Measurements from ENCODE around the gene CHST4. TPM values are rescaled to one million over a fixed set of nuclear protein-coding genes. Genes with fewer than 3 reads are reported as not detected.
"Not testable (repeated sequence)": the region's sequence is repeated elsewhere in the genome, so short reads cannot be mapped to it uniquely, and the experiment has no call there.

Gene CHST4
- total RNA-seq, 1 experiment from 2014 or later, result not detected

DNA sequence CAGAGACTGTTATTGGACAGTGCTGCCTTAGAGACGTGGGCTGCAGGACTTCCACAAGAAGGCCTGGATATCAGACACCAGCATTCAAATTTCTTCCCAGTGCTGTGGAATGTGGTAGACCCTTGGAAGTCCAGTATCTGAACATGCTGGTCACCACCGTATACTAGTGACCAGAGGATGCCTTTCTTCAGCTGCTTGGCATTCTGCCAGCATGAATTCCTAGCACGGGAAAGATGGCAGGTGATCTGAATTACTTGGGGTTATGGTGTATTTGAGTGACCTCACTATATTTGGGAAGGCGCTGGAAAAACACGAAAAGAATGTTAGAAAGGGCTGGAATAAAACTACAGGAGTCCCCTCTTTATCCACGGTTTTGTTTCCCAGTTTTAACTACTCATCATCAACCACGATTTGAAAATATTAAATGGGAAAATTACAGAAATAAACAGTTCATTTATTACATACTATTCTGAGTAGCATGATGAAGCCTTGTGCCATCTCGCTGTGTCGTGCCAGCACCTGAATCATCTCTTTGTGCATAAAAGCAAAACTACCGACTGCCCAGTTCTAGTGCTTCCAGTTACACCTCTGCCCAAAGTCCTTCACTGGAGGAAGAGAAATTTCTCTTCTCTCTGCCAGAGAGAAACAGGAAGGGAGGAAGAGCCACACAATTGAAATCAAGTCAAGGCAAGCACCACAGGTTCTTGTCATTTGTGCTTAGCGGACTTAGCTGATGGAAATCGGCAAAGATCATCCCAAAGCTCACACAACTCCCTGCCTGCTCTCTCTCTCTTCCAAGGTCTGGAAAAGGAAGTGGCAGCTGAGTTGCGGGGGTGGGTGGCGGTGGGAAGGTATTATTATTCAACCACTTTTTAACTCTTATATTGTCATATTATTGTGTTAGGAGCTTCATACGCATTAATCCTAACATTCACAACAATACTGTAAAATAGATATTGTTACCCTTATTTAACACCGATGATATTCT, 1.4 kb upstream of the CHST4 start:
- no peak for DNase-seq (ENCODE audit: low read depth)

DNA sequence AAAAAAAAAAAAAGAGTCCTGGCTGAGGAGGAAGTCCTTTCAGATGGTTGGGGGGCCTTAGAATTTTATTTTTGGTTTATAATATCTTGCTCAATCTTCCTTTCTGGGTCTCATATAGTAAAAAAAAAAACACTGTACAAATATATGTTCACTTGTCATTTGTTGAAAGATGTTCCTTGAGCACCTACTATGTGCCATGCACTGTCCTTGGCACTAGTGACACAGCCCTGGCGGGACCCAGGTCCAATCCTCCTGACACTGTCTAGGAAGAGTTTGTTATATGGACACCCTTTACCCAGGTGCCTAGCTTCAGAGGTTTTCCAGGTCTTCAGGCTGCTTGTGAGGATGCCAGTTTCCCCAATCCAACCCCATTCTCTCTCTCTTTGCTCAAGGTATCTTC, 2.0 kb downstream of the CHST4 start:
- no peak for DNase-seq (ENCODE audit: low read depth)

- DNase-seq (ENCODE audit: low read depth), result no peak
These were observed 2.6 kb downstream of the CHST4 start for GRCh38 chr16:71528863-71529262.

- no peak for DNase-seq (ENCODE audit: low read depth)
These were observed 6.1 kb downstream of the CHST4 start for GRCh38 chr16:71532366-71532765.

DNA sequence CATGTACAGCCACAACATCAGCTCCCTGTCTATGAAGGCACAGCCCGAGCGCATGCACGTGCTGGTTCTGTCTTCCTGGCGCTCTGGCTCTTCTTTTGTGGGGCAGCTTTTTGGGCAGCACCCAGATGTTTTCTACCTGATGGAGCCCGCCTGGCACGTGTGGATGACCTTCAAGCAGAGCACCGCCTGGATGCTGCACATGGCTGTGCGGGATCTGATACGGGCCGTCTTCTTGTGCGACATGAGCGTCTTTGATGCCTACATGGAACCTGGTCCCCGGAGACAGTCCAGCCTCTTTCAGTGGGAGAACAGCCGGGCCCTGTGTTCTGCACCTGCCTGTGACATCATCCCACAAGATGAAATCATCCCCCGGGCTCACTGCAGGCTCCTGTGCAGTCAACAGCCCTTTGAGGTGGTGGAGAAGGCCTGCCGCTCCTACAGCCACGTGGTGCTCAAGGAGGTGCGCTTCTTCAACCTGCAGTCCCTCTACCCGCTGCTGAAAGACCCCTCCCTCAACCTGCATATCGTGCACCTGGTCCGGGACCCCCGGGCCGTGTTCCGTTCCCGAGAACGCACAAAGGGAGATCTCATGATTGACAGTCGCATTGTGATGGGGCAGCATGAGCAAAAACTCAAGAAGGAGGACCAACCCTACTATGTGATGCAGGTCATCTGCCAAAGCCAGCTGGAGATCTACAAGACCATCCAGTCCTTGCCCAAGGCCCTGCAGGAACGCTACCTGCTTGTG, 10.7 kb downstream of the CHST4 start:
- no peak for DNase-seq (ENCODE audit: low read depth)

GRCh38 chr16:71537643-71538042, 11.4 kb downstream of the CHST4 start:
- peak; percentile 38 for DNase-seq (ENCODE audit: low read depth)

DNA sequence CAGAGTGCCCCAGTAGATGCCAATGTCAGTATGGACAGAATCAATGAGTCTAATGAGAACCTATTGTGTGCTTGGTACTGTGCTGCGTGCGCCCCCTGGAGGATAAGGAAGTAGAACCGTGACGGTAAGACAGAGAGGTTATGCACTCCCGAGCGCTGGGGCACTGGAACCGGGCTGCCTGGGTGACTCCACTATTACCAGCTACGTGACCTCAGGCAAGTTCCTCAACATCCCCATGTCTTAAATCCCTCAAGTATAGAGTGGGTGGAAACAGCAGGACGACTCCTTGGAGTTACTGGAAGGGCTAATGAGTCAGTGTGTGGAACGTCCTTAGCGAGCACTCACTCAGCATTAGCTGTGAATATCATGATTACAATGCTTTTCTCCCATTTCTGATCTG, 16.2 kb downstream of the CHST4 start:
- DNase-seq (ENCODE audit: low read depth), result peak; percentile 18

DNA sequence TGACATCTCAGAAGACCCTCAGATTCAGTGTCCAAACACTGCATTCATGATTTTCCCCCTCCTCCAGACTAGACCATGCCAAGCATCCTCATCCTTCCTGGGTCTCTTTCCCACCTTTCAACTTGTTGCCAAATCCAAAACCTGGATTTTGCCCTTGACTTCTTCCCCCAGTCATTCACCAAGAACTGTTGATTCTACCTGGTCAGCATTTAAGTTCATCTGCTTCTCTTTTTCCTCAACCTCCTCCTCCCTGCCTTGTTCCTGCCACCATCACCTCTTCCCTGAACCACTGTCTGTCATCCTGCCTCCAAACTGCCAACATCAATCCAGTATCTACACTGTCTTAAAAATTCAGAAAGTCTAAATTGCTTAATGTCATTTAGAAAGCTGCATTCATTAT, 20.9 kb downstream of the CHST4 start:
- no peak for DNase-seq (ENCODE audit: low read depth)

DNA sequence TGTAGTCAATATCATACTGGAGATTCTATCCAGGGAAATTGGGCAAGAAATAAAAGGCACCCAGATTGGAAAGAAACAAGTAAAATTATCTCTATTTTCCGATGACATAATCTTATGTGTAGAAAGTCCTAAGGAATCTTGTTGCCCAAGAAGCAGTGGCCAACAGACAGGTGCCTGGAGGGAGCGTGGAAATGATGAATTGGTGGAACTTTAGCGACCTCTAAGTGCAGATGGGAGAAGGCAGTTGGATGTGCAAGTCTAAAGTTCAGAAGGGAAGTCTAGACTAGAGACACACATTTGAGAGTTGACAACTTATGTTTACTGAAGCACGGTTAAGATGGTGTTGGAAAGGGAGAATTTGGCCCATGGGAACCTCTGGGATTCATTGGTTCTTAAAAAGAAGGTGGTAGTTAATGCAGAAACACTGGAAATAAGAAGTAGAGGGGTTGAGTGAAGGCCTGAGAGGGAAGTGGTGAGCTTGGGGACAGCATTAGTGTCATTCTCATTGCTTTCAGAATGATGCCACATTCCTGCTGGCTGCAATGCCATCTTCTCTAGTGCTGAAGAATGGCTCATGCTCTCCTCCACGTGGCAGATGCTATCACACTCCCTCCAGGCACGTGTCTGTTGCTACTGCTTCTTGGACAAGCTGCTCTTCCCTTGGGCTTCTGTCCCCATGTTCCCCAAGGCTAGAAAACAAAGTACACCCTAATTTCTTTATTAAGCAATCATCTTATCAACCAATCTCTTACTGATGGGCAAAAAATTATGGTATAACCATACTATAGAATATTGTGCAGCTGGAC, 26.7 kb downstream of the CHST4 start:
- no peak for DNase-seq (ENCODE audit: low read depth)

GRCh38 chr16:71555230-71555891, 29.1 kb downstream of the CHST4 start:
- no peak for DNase-seq (ENCODE audit: low read depth)

DNA sequence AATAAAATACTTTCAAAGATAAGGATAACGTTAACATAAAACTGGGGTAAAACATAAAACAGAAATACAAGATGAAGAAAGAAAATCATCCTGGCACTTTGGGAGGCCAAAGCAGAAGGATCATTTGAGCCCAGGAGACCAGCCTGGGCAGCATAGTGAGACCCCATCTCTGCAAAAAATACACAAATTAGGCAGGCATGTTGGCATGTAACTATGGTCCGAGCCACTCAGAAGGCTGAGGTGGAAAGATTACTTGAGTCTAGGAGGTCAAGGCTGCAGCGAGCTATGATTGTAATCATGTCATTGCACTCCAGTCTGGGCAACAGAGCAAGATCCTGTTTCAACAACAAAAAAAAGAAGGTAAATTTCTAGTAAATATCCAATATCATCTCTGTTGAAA, 31.1 kb downstream of the CHST4 start:
- DNase-seq (ENCODE audit: low read depth), result no peak

- DNase-seq (ENCODE audit: low read depth), result no peak
These were observed 31.8 kb downstream of the CHST4 start for GRCh38 chr16:71557954-71558582.

GRCh38 chr16:71559855-71560254, 33.6 kb downstream of the CHST4 start:
- no peak for DNase-seq (ENCODE audit: low read depth)

DNA sequence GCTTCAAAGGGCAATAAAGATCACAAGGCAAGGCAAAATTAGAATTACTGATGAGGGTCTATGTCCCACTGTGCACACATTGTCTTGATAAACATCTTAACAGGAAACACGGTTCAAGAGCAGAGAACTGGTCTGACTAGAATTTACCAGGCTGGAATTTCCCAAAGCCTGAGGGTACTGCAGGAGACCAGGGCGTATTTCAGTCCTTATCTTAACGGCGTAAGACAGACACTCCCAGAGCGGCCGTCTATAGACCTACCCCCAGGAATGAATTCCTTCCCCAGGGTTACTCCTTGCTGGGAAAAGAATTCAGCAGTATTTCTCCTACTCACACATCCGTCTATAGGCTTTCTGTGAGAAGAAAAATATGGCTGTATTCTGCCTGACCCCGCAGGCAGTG, 35.7 kb downstream of the CHST4 start:
- DNase-seq (ENCODE audit: low read depth), result not testable (repeated sequence)

DNA sequence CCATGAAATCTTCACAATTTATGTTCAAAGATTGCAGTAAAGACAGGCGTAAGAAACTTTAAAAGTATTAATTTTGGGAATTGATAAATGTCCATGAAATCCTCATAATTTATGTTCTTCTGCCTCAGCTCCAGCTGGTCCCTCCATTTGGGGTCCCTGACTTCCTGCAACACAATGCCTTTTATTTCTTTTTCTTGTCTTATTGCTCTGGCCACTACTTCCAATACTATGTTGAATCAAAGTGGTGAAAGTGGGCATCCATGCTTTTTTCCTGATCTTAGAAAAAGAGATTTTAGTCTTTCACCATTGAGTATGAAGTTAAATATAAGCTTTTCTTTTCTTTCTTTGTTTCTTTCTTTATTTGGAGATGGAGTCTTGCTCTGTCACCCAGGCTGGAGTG, 36.3 kb downstream of the CHST4 start:
- no peak for DNase-seq (ENCODE audit: low read depth)

DNA sequence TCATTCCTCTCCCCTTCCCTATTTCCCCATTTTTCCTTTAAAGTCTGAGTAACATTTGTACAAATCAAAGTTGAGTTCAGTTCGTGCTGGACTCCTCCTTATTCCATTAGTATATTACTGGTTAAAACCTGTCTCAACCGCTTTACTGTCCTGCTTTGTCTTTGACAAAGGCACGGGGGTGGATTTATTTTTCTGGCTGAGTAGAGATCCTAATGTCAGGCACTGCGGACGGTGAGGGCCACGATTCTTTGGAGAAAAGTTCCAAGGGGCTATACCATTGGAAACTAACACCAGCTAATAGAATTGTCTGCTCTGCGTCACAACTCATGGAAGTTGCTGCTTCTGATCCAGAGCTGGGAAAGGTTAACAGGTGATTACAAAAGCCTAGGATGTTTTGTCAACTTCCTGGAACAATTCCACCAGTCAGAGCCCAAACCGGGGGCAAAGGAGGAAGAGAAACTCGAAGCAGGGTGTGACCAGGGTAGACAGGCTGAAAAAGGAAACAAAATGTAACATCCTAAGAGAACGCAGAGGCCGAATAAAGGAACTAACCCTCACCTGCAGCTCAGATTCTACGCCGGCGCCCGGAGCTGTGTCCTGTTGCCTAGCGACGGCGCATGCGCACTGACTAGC, 38.2 kb downstream of the CHST4 start:
- DNase-seq (ENCODE audit: low read depth), result no peak

- no peak for DNase-seq (ENCODE audit: low read depth)
These were observed 39.8 kb downstream of the CHST4 start for GRCh38 chr16:71565812-71566700.

DNA sequence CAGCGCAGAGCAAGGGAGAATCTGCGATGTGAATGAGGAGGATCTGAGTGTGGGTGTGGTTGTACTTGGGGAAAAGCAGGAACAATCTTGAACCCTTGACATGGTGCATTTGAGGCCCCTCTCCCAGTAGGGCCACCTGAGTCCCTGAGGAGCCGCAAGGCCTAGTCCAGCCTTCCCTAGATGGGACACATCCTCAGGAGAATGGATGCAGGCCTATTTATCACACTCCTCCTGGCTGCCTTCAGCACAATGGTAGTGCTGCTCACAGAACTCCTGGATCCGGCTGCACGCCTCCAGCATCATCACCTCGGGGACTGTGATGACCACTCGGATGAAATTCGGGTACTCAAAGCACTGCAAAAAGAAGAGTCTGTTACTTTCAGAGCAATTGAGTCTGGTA, 41.7 kb downstream of the CHST4 start:
- no peak for DNase-seq (ENCODE audit: low read depth)

- DNase-seq (ENCODE audit: low read depth), result no peak
These were observed 42.3 kb downstream of the CHST4 start for GRCh38 chr16:71568551-71568950.

All from HT1080 (cell line).